Ishikawa (cell line): Measurements from ENCODE around the gene CD47.
A peak's percentile ranks its signal among the peaks of the same experiment; 100 is the strongest.

Experiments used
- CEBPB ChIP-seq: IDR thresholded peaks from 2 replicates; pipeline ENCODE4 v1.6.1; 2012
- CREB1 ChIP-seq: IDR thresholded peaks from 2 replicates; pipeline ENCODE4 v1.6.1; 2012; ENCODE audit warnings: low read depth
- EGR1 ChIP-seq: IDR thresholded peaks from 2 replicates; pipeline ENCODE4 v1.6.1; 2012
- EP300 ChIP-seq: IDR thresholded peaks from 2 replicates; pipeline ENCODE4 v1.6.1; 2012; ENCODE audit warnings: borderline replicate concordance
- FOXM1 ChIP-seq: IDR thresholded peaks from 2 replicates; pipeline ENCODE4 v1.6.1; 2012; ENCODE audit warnings: low read depth, borderline replicate concordance
- NFIC ChIP-seq: IDR thresholded peaks from 2 replicates; pipeline ENCODE4 v1.6.1; 2012
- RAD21 ChIP-seq: IDR thresholded peaks from 2 replicates; pipeline ENCODE4 v1.6.1; 2012; ENCODE audit warnings: low read depth
- TAF1 ChIP-seq: IDR thresholded peaks from 2 replicates; pipeline ENCODE4 v1.6.1; 2012; ENCODE audit warnings: low read depth, mild to moderate bottlenecking
- TCF12 ChIP-seq: IDR thresholded peaks from 2 replicates; pipeline ENCODE4 v1.6.1; 2012; ENCODE audit warnings: low read depth
- TEAD4 ChIP-seq: IDR thresholded peaks from 2 replicates; pipeline ENCODE4 v1.6.1; 2012
- YY1 ChIP-seq: IDR thresholded peaks from 2 replicates; pipeline ENCODE4 v1.6.1; 2012; ENCODE audit warnings: low read depth
- ZBTB7A ChIP-seq: IDR thresholded peaks from 2 replicates; pipeline ENCODE4 v1.6.1; 2012; ENCODE audit warnings: low read depth
- TF ChIP-seq, protein P1 (sequence below): IDR thresholded peaks from 2 replicates; pipeline ENCODE4 v1.6.1; 2012
- TF ChIP-seq, protein P2 (sequence below): IDR thresholded peaks from 2 replicates; pipeline ENCODE4 v1.6.1; 2012
- TF ChIP-seq, protein P3 (sequence below): IDR thresholded peaks from 2 replicates; pipeline ENCODE4 v1.6.1; 2012; ENCODE audit warnings: low read depth, mild to moderate bottlenecking

CD47 gene

DNA sequence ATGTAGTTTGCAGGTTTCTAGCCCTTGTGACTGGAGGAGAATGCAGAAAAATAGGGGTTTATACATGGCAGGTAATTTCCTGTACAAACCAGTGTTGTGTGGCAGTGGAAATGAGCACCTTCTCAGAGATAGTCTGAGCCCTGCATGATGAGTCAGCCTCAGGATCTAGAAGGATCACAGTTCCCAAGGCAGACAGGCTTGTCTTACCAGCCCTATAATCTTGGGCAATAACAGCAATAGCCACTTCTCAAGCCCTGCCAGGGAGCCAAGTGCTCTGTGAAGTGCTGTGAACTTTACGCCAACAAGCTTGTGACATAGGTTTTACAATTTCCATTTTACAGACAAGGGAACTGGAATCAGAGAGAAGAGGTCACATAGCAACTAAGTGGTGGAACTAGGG, 89.4 kb downstream of the CD47 start:
- no peak for TF ChIP-seq CEBPB
- TF ChIP-seq TEAD4: no peak
- no peak for TF ChIP-seq FOXM1
- TF ChIP-seq TCF12: no peak
- TF ChIP-seq, protein P1, sequence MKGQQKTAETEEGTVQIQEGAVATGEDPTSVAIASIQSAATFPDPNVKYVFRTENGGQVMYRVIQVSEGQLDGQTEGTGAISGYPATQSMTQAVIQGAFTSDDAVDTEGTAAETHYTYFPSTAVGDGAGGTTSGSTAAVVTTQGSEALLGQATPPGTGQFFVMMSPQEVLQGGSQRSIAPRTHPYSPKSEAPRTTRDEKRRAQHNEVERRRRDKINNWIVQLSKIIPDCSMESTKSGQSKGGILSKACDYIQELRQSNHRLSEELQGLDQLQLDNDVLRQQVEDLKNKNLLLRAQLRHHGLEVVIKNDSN: no peak
- TF ChIP-seq NFIC: no peak
- no peak for TF ChIP-seq TAF1

DNA sequence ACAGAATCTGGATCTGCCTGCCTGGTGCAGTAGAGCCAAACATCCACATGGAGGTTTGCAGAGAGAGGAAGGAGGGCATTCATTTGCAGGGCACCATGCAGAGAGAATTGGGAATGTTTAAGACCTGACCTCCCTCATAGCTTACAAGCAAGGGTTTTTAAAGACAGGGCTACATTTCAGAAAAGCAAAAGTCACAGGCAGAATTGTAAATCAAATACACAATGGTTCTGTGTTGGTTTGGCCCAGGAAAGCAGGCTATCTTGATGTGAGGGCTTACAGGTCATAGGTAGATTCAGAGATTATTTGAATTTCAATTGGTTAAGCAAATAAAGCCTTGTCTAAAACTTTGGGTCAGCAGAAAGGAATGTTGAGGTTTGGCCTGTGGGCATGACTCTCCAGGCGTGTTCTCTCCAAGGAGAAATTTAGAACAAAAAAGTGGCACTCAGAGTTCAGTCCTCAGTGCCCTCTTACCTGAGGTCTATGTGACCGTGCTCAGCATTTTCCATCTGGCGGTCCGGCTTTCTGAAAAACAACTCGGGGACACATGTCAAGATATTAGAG, 91.5 kb downstream of the CD47 start:
- no peak for TF ChIP-seq FOXM1
- TF ChIP-seq TEAD4: peak; percentile 40; the same call in 1 of the 2 replicates

DNA sequence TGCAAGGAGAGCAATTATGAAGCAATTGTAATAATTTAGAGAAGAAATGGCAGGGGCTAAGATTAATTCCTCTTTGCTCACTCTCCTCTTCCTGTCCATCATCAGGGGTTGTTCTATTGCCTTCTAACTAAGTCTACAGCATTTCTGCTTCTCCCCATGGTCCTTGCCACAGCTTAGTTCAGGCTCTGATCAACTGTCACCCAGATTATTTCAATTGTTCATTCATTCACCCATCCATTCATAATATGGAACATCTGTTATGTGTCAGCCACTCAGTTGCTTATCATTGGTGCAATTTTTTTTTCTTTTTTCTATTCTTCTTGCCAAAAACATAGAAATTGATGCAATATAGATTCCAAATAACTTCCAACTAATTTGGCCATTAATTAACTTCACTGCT, 93.2 kb downstream of the CD47 start:
- TF ChIP-seq CEBPB: no peak
- no peak for TF ChIP-seq EGR1
- TF ChIP-seq NFIC: no peak
- no peak for TF ChIP-seq TCF12
- no peak for TF ChIP-seq CREB1
- no peak for TF ChIP-seq ZBTB7A
- no peak for TF ChIP-seq TEAD4
- no peak for TF ChIP-seq FOXM1
- TF ChIP-seq YY1: no peak
- TF ChIP-seq, protein P2, sequence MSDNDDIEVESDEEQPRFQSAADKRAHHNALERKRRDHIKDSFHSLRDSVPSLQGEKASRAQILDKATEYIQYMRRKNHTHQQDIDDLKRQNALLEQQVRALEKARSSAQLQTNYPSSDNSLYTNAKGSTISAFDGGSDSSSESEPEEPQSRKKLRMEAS: no peak
- TF ChIP-seq, protein P3, sequence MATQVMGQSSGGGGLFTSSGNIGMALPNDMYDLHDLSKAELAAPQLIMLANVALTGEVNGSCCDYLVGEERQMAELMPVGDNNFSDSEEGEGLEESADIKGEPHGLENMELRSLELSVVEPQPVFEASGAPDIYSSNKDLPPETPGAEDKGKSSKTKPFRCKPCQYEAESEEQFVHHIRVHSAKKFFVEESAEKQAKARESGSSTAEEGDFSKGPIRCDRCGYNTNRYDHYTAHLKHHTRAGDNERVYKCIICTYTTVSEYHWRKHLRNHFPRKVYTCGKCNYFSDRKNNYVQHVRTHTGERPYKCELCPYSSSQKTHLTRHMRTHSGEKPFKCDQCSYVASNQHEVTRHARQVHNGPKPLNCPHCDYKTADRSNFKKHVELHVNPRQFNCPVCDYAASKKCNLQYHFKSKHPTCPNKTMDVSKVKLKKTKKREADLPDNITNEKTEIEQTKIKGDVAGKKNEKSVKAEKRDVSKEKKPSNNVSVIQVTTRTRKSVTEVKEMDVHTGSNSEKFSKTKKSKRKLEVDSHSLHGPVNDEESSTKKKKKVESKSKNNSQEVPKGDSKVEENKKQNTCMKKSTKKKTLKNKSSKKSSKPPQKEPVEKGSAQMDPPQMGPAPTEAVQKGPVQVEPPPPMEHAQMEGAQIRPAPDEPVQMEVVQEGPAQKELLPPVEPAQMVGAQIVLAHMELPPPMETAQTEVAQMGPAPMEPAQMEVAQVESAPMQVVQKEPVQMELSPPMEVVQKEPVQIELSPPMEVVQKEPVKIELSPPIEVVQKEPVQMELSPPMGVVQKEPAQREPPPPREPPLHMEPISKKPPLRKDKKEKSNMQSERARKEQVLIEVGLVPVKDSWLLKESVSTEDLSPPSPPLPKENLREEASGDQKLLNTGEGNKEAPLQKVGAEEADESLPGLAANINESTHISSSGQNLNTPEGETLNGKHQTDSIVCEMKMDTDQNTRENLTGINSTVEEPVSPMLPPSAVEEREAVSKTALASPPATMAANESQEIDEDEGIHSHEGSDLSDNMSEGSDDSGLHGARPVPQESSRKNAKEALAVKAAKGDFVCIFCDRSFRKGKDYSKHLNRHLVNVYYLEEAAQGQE: no peak
- no peak for TF ChIP-seq RAD21
- TF ChIP-seq EP300: no peak
- no peak for TF ChIP-seq TAF1

DNA sequence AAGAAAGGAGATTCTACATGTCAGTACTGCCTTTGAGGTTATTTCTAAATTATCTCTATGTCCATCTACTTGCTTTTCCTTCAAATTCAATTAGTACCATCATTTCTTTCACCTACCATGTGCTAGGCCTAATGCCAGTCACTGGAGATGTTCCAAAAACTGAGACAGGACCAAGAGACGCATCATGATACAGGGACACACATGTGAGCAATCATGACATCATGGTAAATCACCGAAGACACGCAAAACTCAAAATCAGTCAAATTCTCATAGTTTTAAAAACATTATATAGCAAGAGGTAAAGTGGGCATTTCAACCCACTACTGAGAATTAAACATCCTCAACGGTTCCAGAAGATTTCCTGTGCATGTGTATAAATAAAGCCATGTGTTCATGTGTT, 95.0 kb downstream of the CD47 start:
- TF ChIP-seq, protein P3: no peak
- no peak for TF ChIP-seq TEAD4
- no peak for TF ChIP-seq ZBTB7A
- no peak for TF ChIP-seq YY1

DNA sequence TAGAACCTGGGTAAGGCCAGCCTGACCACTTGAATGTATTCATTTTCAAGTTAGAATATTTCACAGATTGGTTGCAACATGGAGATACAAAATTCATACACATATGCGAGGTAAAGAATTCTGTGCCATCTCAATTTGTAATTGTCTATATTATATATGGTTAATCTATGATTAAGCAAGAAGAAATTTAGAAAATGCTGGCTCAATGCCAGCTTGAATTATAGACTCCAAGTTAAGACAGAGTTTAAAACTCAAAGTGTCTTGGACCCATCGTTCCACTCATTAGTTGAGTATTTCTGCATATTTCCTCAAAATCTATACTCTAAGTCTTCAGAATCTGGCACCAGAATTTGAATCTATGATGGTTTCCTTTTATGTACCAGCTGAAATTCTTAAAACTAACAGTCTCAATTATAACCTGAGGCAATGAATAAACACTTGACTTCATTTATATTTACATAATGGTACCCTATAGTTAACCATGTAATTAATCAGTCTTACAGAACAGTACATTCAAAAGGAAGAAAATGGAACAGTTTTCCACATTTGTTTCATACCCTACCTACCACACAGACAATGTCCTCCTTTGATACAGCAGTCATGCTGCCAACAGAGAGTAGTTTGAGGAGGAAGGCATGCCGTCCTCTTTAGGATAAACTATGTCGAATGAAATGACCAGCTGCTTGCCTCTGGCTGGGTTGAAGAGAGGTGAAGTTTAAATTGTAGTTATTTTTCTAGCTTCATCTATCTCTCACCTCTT, 95.7 kb downstream of the CD47 start:
- TF ChIP-seq NFIC (peak; percentile 55; the same call in 1 of the 2 replicates), FOXM1 (no peak)

DNA sequence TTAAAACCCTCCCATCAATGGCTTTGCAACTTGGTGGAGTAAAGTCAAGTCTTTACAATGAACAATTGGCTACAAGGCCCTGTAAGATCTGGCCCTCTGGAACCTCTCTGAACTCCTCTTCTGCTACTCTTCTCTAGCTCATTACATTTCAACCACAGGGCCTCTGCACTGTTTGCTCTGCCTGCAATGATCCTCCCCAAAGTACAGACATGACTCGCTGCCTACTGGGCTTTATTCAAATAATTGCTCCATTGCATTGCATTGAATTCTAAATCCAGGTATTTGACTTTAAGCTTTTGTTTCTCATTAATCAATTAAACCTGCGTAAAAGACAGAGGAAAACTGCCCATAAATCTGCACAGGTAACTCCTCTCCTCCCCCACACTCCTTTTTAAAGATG, 96.7 kb downstream of the CD47 start:
- TF ChIP-seq RAD21 (no peak), EGR1 (no peak), EP300 (no peak), ZBTB7A (no peak), TCF12 (no peak), YY1 (no peak)
- TF ChIP-seq, protein P2: no peak
- TF ChIP-seq, protein P1: no peak

DNA sequence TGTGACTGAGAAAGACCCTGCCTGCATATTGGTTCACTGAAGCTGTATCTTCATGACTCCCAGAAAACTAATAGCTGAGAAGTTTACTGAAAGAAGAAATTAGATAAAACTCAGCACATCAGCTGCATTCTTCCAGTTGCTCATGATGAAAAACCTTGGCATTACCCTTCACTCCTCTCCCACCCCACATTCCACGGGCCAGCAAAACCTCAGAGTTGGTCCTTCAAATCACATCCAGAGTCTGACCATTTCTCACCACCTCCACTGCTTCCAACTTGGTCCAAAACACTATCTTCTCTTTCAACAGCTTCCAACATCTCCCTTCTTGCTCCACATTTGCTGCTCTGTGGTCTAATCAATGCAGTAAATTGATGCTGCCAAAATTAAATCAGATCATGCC, 97.1 kb downstream of the CD47 start:
- TF ChIP-seq, protein P2: no peak
- TF ChIP-seq NFIC (no peak), FOXM1 (no peak), CEBPB (no peak), TEAD4 (no peak), TAF1 (no peak), EP300 (no peak), EGR1 (no peak), TCF12 (no peak), RAD21 (no peak), ZBTB7A (no peak), CREB1 (no peak), YY1 (no peak)
- TF ChIP-seq, protein P1: no peak
- TF ChIP-seq, protein P3: no peak
